Omental fat pad (tissue), 4 donors: ENCODE data around the gene MDP1. TPM values are rescaled to one million over a fixed set of nuclear protein-coding genes. Genes with fewer than 3 reads are reported as not detected.

Experiments used
- ATAC-seq: fragments of 150-250 bp; one replicate; pipeline ENCODE4 v1.9.1; 2016; ENCODE audit warnings: mild to moderate bottlenecking, moderate library complexity; ENCODE audit not compliant: low FRiP score
- DNase-seq: peaks from one replicate; pipeline ENCODE4 v3.0.0-alpha.2; 2019; ENCODE audit warnings: low spot score
- total RNA-seq, 4 donors: library from RNA; depleted of rRNA; stranded (reverse); fragments of >200 nt; gene quantifications; one replicate each; pipeline ENCODE4 v1.1.0, GENCODE V29; 2016
- TF ChIP-seq, protein P1 (sequence below), 3 donors: fragments of 450-650 bp; IDR thresholded peaks; one replicate each; pipeline ENCODE4 v1.5.1; 2016 to 2017; ENCODE audit warnings: antibody characterized with exemption in 3 of 3, mild to moderate bottlenecking in 3 of 3, moderate library complexity in 2 of 3

MDP1 gene
- total RNA-seq, 4 donors from 2014 or later = 9.0 to 18.1 (median 12.5) TPM

DNA sequence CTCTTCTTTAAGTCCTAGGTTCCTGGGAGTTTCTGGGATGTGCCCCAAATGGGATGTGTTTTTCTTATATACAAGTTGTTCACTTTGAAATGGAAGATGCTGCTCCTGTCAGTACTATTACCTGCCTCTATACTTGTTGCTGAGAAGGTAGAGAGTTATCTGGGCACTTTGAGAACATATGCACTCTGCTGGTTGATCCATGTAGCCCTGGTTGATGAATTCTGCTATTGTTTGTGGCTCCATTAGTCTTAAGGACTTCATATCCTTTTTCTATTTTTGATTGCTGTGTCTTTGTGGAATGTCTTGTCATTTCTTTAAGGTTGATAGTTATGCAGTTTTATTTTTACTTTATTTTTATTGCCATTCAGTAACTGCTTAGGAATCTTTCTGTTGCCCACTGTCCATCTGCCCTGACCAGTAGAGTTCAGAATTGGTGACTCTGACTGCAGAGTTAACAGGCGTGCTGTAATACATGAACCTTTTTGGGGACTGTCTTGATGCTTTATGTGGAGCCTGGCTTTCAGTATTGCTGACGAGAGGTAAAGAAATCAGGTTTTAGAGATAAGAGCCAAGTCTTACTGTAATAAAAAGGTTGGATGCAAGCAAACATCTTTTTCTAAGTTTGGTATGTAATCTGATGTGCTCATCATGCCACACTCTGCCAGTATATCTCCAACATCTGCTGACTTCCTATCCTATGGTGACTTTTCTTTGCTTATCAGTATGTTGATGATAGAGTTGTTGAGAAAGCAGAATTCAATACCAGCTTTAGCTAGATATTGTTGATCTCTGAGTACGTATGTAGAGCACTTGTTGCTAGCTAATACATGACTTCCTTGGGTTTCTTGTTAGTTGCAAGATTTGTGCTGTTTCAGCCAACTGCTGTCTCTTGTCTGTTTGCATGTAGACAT lies 18.5 kb upstream of the MDP1 start:
- ATAC-seq (no peak), DNase-seq (no peak)
- TF ChIP-seq, protein P1, sequence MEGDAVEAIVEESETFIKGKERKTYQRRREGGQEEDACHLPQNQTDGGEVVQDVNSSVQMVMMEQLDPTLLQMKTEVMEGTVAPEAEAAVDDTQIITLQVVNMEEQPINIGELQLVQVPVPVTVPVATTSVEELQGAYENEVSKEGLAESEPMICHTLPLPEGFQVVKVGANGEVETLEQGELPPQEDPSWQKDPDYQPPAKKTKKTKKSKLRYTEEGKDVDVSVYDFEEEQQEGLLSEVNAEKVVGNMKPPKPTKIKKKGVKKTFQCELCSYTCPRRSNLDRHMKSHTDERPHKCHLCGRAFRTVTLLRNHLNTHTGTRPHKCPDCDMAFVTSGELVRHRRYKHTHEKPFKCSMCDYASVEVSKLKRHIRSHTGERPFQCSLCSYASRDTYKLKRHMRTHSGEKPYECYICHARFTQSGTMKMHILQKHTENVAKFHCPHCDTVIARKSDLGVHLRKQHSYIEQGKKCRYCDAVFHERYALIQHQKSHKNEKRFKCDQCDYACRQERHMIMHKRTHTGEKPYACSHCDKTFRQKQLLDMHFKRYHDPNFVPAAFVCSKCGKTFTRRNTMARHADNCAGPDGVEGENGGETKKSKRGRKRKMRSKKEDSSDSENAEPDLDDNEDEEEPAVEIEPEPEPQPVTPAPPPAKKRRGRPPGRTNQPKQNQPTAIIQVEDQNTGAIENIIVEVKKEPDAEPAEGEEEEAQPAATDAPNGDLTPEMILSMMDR (IDR thresholded peaks at IDR 0.05) = no peak

DNA sequence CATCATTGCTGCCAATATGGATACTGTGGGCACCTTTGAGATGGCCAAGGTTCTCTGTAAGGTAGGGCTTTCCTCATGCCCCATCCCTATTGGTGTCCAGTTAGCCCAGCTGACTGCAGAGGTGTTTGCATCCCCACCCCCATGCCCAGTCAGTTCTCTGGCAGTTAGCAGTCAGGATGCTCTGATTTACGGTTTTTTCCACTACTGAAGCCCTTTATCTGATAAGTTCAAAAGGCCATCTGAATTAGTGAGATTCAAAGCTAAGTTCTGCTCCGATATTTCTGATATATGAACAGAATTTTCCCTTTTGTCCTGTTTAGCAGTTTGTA lies 17.6 kb upstream of the MDP1 start:
- DNase-seq (no peak), ATAC-seq (no peak)
- TF ChIP-seq, protein P1 (IDR thresholded peaks at IDR 0.05) = no peak

DNA sequence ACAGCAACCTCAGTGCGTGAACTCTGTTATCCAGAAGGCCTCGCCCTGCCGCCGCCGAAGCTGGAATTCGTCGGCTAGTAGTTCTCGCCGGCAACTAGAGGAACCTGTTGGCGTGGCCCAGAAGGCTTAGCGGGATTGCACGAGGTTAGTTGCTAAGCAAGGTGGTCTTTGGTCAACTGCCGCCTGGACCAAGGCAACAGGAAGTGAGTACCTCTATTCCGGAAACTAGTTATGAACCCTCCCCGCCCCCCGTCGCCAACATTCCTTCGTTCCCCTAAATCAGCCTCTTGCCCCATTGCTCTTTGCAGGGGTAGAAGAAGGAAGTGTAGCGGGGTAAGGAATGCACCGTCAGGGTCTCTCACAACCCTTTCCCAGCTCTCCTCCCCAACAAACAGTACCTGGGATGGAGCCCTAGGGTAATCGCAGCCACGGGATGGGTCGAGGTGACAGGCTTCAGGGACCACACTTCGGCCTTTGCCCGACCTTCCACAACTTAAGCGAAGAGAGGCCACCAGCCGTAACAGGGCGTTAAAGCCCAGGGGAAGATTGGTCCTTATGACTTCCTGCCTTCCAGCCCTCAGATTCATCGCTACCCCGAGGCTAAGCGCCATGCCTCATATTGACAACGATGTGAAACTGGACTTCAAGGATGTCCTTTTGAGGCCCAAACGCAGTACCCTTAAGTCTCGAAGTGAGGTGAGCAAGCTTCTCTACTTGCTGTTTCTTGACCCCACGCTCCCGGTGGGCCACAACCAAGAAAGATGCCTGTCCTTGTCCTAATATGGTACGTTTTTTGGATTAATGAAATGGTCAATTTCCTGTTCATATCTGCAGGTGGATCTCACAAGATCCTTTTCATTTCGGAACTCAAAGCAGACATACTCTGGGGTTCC lies 17.0 kb upstream of the MDP1 start, which contains the start of gene GMPR2:
TSS of gene GMPR2 (plus strand) at position 285 of the 893 bp plus-strand sequence. CDS start at position 610, 325 bp downstream.
- peak; percentile 58 for DNase-seq
- TF ChIP-seq, protein P1 (IDR thresholded peaks at IDR 0.05) = no peak
- ATAC-seq = peak; percentile 65

DNA sequence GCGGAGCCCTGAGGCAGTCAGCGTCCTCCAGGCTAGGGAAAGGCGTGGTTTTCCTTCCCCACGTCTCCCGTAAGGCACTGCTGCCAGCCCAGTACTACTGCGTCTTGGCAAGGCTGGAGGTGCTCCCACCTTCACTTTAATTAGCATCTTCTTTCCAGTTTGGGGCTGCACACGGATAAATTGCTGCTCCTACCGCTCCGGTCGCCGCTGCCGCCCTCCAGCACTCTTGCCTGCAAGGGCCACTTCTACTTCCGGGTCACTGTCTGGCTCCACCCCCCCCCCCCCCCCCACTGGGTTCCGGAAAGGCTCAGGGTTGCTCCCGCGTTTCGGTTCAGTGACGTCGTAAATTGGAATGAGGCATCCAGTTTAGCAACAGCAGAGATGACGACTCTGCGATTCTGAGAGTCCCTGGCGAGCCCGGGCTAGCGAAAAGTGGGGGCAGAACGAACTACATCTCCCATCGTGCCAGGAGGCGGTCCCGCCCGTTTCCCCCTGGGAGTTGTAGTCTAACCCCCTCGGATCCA lies 16.3 kb upstream of the MDP1 start, which contains the start of gene NEDD8:
TSS of gene NEDD8 (minus strand) at position 247 of the 524 bp plus-strand sequence. CDS start at position 147, 100 bp downstream.
- ATAC-seq (peak; percentile 88), DNase-seq (peak; percentile 61)
- TF ChIP-seq, protein P1 (IDR thresholded peaks at IDR 0.05) = no peak

DNA sequence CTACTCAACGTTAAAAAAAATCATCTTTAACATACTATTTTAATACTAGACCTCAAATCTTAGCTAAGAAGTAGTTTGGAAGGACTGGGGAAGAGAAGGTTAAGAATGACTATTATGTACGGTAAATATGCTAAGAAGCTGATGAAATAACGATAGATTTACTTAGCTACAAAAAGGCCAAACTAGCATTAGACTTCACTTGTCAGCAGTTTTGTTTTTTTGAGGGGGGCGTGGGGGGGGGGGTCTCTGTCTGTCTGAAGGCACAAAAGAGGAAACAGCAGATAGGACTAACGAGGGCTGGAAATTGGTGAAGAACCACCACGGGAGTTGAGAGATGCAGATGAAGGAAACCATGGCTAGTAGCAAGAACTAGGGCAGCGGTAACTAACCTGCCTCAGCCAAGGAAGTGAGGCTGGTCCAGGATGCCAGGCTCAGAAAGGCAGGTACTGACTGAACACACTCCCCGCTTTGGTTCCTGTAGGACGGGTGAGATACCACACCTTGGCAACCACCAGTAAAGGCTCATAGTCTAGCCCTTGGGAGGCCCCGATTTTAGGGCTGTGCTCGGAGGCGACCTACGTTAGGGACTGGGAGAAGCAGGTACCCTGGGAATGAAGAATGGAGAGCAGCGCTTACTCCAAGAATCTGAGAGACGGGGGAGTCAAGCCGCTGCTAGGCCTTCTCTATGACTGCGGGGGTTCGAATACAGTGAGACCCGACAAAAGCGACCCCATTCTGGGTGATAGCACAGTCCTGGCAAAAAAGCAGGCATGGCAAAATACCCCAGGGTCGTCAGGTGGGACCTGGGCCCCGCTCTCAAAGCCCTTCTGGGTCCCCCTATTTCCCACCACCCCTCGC lies 15.6 kb upstream of the MDP1 start:
- TF ChIP-seq, protein P1 (IDR thresholded peaks at IDR 0.05) = no peak

DNA sequence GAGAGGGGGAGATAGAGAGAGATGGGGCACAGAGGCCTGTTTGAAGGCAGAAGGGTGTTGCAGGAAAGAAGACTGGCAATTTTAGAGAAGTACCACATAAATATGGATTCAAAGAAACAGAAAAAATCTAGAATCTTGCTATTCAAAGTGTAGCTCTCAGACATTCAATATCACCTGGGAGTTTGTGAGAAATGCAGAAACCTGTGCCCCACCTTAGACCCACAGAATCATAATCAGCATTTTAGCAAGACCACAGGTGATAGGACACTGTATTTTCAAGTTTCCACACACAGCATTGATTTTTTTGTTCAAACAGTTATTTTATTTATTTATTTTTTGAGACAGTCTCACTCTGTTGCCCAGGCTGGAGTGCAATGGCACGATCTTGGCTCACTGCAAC lies 13.0 kb upstream of the MDP1 start:
- TF ChIP-seq, protein P1 (IDR thresholded peaks at IDR 0.05) = no peak
- DNase-seq (no peak), ATAC-seq (no peak)

More for the DNA sequence above, 15.6 kb upstream of the MDP1 start:
- ATAC-seq (no peak), DNase-seq (no peak)
